ENCODE results near the gene CLTA.
"Not testable (repeated sequence)": the region's sequence is repeated elsewhere in the genome, so short reads cannot be mapped to it uniquely, and the experiment has no call there.

CLTA gene

DNA sequence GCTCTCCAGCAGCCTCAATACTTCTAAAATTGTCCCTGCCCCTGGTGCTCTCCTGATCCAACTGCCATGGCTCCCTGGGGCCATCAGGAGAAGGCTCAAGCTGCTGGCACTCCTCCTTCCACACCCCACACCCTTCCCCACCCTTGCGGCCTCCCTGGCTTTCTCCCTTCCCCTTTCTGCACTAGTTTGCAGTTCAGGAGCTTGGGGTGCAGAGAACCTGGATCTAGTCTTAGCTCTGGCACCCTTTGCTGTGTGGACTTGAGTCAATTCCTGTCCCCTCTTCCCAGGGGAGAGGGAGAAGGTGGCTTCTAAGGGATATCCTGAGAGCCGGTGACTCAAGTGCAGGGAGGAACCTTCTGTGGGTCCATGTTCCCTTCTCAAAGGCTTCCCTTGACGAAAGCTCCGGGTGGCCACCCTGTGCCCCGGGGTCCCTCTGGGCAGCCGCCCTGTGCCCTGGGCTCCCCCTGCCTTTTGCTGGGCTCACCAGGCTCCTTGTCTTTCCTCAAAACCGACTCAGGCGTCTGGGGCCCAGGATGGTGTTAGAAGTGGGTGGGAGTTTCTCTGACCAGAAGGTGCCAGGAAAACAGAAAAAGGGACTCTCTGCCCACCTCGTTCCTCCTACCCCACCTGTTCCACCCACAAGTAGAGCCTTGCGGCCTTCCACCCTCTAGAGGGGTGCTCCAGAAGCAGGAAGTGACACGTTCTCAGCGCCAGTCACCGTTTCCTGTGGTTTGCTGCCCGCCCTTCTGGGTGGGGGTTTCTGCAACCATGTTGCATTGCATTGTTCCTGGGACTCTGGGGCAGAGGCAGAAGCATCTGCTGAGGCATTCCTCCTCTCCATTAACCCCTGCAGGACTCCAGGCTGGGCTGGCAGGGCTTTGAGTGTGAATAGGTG, 39.2 kb upstream of the CLTA start:
- Mint-ChIP-seq H3K4me3 (peak overlapping the region; percentile 78), H3K27ac (peak overlapping the region; percentile 91), H3K27me3 (no peaks in the 10 kb centered on the region), H3K9me3 (no peaks in the 10 kb centered on the region), H3K36me3 (ENCODE audit: low read depth) (peaks cover 24% of the 10 kb centered on the region), H3K4me1 (ENCODE audit: low read depth) (peaks cover 75% of the 10 kb centered on the region)

DNA sequence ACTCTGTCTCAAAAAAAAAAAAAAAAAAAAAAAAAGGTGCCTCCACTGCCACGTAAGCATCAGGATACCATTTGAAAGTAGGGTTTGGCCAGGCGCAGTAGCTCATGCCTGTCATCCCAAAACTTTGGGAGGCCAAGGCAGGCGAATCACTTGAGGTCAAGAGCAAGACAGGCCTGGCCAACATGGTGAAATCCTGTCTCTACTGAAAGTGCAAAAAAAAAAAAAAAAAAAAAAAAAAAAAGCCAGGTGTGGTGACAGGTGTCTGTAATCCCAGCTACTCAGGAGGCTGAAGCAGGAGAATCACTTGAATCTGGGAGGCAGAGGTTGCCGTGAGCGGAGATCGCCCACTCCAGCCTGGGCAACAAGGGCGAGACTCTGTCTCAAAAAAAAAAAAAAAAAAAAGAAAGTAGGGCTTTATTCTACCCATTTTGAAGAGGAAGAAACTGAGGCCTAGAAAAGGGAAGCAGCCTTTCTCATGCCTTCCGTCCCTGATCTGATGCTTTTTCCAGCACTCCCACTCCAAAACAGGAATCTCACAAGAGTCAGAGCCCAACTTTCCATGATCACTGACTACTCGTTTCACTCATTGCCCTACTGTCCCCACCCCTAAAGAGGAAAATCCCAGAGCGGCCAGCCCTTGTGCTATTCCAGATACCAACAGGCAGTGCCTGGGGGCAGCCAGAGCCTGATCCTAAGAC, 37.8 kb upstream of the CLTA start:
- Mint-ChIP-seq H3K36me3 (ENCODE audit: low read depth) (peaks cover 19% of the 10 kb centered on the region), H3K4me1 (ENCODE audit: low read depth) (peaks cover 65% of the 10 kb centered on the region), H3K4me3 (no peak overlapping the region)

DNA sequence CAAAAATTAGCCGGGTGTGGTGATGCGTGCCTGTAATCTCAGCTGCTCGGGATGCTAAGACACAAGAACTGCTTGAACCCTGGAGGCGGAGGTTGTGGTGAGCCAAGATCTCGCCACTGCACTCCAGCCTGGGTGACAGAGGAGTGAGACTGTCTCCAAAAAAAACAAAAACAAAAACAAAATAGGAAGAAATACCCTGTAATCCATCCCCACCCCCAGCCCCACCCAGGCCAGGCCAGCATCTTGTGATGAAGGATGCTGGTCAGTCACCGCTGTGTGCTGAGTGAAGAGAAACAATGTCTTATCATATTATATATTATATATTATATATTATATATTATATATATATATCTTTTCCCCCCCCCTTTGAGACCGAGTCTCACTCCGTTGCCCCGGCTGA, 37.0 kb upstream of the CLTA start:
- no peaks in the 10 kb centered on the region for H3K27me3 Mint-ChIP-seq
- no peak overlapping the region for H3K4me3 Mint-ChIP-seq

More for the DNA sequence above, 37.8 kb upstream of the CLTA start:
- Mint-ChIP-seq H3K27me3 (no peaks in the 10 kb centered on the region), H3K27ac (peak overlapping the region; percentile 72), H3K9me3 (no peaks in the 10 kb centered on the region)

DNA sequence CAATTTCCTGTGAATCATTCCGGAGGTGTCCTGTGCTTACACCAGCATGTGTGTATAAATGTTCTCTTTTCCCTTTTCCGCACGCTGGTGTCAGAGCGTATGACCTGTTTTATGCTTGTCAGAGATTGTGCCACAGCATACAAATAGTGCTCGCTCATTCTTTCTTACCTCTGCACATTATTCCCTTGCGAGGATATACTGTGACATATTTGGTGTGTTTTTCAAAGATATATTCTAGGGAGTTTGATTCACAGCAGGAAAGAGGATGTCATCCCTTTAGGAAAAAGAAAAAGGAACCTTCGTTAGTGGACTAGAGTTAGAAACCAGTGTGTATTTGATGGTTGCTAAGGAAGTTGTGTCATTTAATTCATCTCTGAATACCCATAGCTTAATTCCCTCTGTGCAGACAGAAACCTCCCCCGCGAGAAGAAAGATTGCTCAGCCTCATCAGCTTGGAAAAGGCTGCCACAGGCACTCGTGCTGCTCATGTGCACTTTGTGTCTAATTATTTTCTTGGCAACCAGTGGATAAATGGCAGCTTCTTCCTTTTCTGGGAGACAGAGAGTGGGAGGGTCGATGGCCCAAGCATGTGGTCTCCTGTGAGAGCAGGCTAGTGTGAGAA, 36.3 kb upstream of the CLTA start:
- H3K9me3 Mint-ChIP-seq, result no peaks in the 10 kb centered on the region
- peaks cover 19% of the 10 kb centered on the region for H3K36me3 Mint-ChIP-seq (ENCODE audit: low read depth)
- peak overlapping the region; percentile 21 for H3K27ac Mint-ChIP-seq
- H3K4me1 Mint-ChIP-seq (ENCODE audit: low read depth), result peaks cover 58% of the 10 kb centered on the region
- no peaks in the 10 kb centered on the region for H3K27me3 Mint-ChIP-seq
- peak overlapping the region; percentile 4 for H3K4me3 Mint-ChIP-seq

More for the DNA sequence above, 37.0 kb upstream of the CLTA start:
- Mint-ChIP-seq H3K36me3 (ENCODE audit: low read depth) (peaks cover 19% of the 10 kb centered on the region), H3K27ac (no peak overlapping the region), H3K4me1 (ENCODE audit: low read depth) (peaks cover 62% of the 10 kb centered on the region), H3K9me3 (no peaks in the 10 kb centered on the region)

DNA sequence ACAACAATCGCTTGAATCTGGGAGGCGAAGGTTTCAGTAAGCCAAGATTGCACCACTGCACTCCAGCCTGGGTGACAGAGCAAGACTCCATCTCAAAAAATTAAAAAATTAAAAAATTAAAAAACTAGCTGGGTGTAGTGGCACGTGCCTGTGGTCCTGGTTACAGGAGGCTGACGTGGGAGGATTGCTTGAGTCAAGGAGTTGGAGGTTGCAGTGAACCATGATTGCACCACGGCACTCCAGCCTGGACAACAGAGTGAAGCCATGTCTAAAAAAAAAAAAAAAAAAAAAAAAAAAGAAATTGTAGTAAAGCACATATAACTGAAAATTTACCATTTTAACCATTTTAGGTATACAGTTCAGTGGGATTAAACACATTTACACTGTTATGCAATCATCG, 34.6 kb upstream of the CLTA start:
- Mint-ChIP-seq H3K27ac (no peak overlapping the region), H3K4me3 (no peak overlapping the region), H3K9me3 (no peaks in the 10 kb centered on the region), H3K36me3 (ENCODE audit: low read depth) (peaks cover 21% of the 10 kb centered on the region), H3K4me1 (ENCODE audit: low read depth) (peaks cover 46% of the 10 kb centered on the region), H3K27me3 (no peaks in the 10 kb centered on the region)

DNA sequence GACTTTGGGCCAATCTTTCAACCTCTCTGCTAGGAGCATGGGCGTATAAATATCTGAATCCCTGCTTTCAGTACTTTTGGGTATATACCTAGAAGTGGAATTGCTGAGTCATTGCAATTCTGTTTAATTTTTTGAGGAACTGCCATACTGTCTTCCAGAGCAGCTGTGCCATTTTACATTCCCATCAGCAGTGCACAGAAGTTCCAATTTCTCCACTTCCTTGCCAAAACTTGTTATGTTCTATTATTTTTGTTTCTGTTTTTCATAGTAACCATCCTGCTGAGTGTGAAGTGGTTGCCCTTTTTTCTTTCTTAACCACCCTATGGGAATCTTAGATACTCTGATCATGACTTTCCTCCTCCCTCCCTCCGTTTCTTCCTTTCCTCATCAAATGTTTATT, 32.6 kb upstream of the CLTA start:
- no peaks in the 10 kb centered on the region for H3K27me3 Mint-ChIP-seq
- no peak overlapping the region for H3K27ac Mint-ChIP-seq
- H3K9me3 Mint-ChIP-seq, result no peaks in the 10 kb centered on the region
- no peak overlapping the region for H3K4me3 Mint-ChIP-seq
- peaks cover 14% of the 10 kb centered on the region for H3K36me3 Mint-ChIP-seq (ENCODE audit: low read depth)
- peaks cover 25% of the 10 kb centered on the region for H3K4me1 Mint-ChIP-seq (ENCODE audit: low read depth)

DNA sequence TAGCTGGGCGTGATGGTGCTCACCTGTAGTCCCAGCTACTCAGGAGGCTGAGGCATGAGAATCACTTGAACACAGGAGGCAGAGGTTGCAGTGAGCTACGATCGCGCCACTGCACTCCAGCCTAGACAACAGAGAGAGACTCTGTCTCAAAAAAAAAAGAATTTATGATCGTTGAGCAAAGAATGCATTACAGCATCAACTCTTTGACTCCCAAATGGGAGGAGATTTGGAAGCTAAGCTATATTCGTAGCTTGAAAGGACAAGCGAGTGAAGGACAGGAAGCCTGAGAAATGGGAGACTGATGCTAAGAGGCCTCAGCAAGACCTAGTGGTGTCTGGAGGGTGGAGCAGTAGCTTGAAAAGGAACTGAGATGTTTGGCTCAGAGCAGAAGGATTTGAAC, 31.8 kb upstream of the CLTA start:
- H3K27me3 Mint-ChIP-seq, result no peaks in the 10 kb centered on the region
- peaks cover 17% of the 10 kb centered on the region for H3K4me1 Mint-ChIP-seq (ENCODE audit: low read depth)
- H3K4me3 Mint-ChIP-seq, result no peak overlapping the region
- H3K36me3 Mint-ChIP-seq (ENCODE audit: low read depth), result peaks cover 10% of the 10 kb centered on the region
- no peak overlapping the region for H3K27ac Mint-ChIP-seq
- no peaks in the 10 kb centered on the region for H3K9me3 Mint-ChIP-seq

DNA sequence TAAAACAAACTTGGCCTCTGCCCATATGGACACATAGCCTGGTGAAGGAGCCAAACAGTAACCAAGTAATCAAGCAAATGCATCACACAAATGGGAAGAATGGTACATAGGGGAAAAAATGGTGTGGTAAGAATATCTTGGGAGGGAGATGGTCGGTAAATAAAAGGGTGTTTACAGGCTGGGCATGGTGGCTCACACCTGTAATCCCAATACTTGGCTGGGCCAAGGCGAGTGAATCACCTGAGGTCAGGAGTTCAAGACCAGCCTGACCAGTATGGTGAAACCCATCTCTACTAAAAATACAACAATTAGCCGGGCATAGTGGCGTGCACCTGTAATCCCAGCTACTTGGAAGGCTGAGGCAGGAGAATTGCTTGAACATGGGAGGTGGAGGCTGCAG, 31.2 kb upstream of the CLTA start:
- H3K27me3 Mint-ChIP-seq; H3K4me3 Mint-ChIP-seq; H3K9me3 Mint-ChIP-seq; H3K36me3 Mint-ChIP-seq (ENCODE audit: low read depth); H3K27ac Mint-ChIP-seq: not testable (repeated sequence)
- peaks cover 12% of the 10 kb centered on the region for H3K4me1 Mint-ChIP-seq (ENCODE audit: low read depth)

DNA sequence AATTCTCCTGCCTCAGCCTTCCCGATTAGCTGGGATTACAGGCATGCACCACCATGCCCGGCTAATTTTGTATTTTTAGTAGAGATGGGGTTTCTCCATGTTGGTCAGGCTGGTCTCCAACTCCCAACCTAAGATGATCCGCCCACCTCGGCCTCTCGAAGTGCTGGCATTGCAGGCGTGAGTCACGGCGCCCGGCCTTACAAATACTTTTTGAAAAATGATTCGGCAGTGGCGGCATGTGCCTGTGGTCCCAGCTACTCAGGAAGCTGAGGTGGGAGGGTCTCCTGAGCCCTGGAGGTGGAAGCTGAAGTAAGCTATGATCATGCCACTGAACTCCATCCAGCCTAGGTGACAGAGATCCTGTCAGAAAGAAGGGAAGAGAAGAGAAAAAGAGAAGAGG, 30.6 kb upstream of the CLTA start:
- H3K4me3 Mint-ChIP-seq; H3K9me3 Mint-ChIP-seq; H3K4me1 Mint-ChIP-seq (ENCODE audit: low read depth); H3K27ac Mint-ChIP-seq; H3K36me3 Mint-ChIP-seq (ENCODE audit: low read depth); H3K27me3 Mint-ChIP-seq: not testable (repeated sequence)

DNA sequence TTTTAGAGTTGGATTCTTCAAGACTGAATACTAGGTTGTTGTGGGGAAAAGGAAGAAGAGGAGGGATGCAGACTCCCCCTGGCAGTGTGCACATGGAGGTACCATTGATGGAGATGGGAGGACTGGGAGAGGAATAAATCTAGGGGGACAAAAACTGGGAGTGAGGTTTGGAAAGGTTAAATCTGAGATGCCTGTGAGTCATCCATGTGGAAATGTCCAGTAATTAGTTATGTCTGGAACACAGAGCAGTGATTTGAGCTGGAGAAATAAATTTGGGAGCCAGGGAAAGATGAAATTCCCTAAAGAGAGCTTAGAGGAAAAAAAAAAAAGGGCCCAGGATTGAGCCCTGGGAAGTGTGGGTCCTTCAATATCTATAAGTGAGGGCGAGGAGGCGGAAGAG, 29.5 kb upstream of the CLTA start:
- H3K4me3 Mint-ChIP-seq, result no peak overlapping the region
- H3K9me3 Mint-ChIP-seq, result no peaks in the 10 kb centered on the region
- H3K4me1 Mint-ChIP-seq (ENCODE audit: low read depth), result peaks cover 8% of the 10 kb centered on the region
- no peak overlapping the region for H3K27ac Mint-ChIP-seq
- H3K36me3 Mint-ChIP-seq (ENCODE audit: low read depth), result peaks cover 10% of the 10 kb centered on the region
- H3K27me3 Mint-ChIP-seq, result no peaks in the 10 kb centered on the region

DNA sequence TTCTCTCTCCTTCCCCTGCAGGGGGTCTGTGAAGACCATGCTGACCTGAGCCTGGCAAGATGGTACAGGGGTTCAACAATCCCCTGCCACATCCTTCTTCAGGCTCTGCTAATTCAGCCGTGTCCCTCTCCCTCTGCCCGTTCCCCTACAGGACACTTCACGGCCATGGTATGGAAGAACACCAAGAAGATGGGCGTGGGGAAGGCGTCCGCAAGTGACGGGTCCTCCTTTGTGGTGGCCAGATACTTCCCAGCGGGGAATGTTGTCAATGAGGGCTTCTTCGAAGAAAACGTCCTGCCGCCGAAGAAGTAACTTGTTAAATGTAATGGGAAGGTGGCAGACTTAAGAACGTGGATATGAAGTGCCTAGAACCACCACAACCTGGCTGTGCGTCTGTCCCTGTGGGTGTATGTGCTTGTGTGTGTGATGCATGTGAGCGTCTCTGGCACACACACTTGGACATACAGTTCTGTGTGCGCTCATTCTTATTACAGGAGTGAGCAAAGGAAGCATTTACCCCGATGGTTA, 28.4 kb upstream of the CLTA start:
- Mint-ChIP-seq H3K9me3 (no peaks in the 10 kb centered on the region), H3K4me3 (no peak overlapping the region), H3K4me1 (ENCODE audit: low read depth) (peaks cover 14% of the 10 kb centered on the region), H3K36me3 (ENCODE audit: low read depth) (peaks cover 5% of the 10 kb centered on the region), H3K27me3 (no peaks in the 10 kb centered on the region), H3K27ac (no peak overlapping the region)

DNA sequence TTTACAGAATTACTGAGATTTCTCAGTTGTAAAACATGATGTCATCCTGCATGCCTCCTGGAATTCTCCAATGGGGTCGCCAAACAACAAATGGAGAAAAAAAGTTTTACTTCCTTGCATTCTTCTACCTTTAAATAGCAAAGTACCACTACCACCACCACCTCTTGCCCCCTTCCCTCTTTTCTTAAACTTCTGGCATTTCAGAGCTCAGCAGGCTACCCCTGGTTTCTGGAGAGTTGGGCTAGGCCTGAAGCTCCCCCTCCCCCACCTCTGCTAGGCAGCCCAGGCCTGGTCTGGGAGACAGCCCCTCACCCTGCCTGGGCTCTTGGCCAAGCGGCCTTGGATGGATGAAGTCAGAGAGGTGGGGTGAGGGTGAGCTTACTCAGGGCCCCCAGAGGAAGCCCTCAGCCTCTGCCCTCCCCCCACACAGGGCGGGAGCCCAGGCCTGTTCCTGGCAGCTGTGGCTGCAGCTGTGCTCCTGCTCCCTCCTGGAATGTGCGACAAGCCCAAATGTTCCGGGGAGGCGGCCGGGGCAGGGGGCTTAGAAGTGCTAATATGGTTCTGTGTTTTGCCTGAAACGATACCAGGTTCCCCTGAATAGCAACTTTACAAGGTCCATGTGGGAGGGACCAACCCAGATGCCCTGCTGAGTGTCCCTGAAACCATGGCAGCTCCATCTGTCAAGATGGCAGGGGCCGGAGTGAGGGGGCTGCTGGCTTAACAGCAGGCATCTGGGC, 27.5 kb upstream of the CLTA start:
- H3K36me3 Mint-ChIP-seq (ENCODE audit: low read depth), result peaks cover 5% of the 10 kb centered on the region
- no peak overlapping the region for H3K4me3 Mint-ChIP-seq
- H3K9me3 Mint-ChIP-seq, result no peaks in the 10 kb centered on the region
- no peak overlapping the region for H3K27ac Mint-ChIP-seq
- H3K4me1 Mint-ChIP-seq (ENCODE audit: low read depth), result peaks cover 10% of the 10 kb centered on the region
- H3K27me3 Mint-ChIP-seq, result no peaks in the 10 kb centered on the region

DNA sequence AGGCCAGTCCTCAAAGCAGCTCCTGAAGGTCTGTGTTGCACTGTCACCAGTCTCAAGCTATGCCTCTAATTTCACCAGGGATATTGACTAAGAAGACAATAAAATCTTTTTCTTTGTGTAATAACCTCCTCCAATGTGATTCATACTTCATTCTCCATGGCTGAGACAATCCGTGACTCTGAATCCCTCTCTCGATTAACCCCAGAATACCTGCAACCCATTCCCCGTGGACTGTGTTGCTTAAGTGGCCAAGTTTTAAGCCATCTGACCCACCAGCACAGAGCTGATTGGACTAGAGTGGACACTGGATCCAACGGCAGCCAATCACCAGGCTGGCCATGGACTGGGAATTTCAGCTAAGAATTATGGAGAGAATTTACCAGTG, 26.9 kb upstream of the CLTA start:
- H3K4me1 Mint-ChIP-seq (ENCODE audit: low read depth), result peaks cover 7% of the 10 kb centered on the region
- H3K27ac Mint-ChIP-seq, result no peak overlapping the region
- H3K27me3 Mint-ChIP-seq, result no peaks in the 10 kb centered on the region
- H3K36me3 Mint-ChIP-seq (ENCODE audit: low read depth), result peaks cover 5% of the 10 kb centered on the region
- no peaks in the 10 kb centered on the region for H3K9me3 Mint-ChIP-seq
- H3K4me3 Mint-ChIP-seq, result no peak overlapping the region

DNA sequence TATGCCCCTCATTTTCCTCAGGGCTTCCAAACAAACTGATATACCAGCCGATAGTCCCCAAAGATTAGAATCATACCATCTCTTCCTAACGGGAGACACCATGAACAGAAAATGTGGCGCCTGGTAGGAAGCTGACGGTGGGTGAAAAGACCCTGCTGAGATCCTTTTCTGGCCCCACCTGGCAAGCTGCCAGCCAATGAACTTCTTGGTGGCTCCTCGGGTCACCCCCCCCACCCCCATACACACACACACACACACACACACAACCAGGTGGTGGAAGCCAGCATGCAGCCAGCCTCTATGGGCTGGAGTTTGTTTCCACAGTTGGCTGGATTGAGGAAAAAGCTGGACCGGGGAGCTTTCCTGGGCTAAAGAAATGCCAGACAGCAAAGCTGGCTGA, 26.3 kb upstream of the CLTA start:
- Mint-ChIP-seq H3K4me3 (no peak overlapping the region), H3K9me3 (no peaks in the 10 kb centered on the region), H3K36me3 (ENCODE audit: low read depth) (peaks cover 5% of the 10 kb centered on the region), H3K4me1 (ENCODE audit: low read depth) (peaks cover 7% of the 10 kb centered on the region), H3K27me3 (no peaks in the 10 kb centered on the region), H3K27ac (no peak overlapping the region)

Data from stimulated activated naive CD8-positive, alpha-beta T cell treated with anti-CD3 and anti-CD28 coated beads, Interleukin-15, Interleukin-2, amounts not matched to agents 100 ng/mL and 50 ng/mL, for 24 hours (primary cell).